Measurements from ENCODE around the gene PROZ.

Gene PROZ

DNA sequence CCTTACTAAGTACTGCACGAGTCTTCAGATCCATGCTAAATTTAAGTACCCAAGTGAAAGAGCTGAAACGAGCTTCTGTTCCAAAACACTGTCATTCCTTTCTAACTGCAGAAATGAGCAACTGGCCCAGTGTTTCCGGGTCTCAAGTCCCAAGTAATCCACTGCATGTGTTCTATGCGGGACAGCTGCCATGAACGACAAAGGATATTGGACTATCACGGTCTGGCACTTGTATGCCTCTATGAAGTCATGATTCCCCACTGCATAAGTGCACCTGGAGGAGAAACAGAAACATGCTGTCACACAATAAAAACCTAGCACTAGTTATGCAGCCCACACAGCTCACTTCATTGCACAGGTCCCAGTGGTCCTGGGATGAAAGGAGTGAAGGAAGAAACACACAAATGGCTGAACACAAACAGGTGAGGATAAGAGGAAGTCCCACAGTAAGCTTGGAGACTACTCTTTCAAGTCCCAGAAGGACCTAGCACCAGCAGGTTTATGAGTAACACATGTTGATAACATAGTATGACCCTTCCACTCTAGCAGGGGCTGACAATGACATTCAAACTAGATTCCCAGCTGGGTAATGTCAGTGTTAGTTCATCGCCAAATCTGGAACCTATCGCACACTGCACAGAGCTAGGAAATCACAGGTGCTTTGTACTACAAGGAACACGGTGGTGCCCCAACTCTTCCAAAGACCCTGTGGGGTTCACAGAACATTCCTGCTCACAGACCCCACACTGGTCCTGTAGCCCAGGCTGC lies 38.7 kb downstream of the PROZ start:
- TF ChIP-seq, protein P1, sequence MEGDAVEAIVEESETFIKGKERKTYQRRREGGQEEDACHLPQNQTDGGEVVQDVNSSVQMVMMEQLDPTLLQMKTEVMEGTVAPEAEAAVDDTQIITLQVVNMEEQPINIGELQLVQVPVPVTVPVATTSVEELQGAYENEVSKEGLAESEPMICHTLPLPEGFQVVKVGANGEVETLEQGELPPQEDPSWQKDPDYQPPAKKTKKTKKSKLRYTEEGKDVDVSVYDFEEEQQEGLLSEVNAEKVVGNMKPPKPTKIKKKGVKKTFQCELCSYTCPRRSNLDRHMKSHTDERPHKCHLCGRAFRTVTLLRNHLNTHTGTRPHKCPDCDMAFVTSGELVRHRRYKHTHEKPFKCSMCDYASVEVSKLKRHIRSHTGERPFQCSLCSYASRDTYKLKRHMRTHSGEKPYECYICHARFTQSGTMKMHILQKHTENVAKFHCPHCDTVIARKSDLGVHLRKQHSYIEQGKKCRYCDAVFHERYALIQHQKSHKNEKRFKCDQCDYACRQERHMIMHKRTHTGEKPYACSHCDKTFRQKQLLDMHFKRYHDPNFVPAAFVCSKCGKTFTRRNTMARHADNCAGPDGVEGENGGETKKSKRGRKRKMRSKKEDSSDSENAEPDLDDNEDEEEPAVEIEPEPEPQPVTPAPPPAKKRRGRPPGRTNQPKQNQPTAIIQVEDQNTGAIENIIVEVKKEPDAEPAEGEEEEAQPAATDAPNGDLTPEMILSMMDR (IDR thresholded peaks at IDR 0.05; ENCODE audit: extremely low read depth, missing control alignments): no peak
- DNase-seq (ENCODE audit: low spot score): no peak

DNA sequence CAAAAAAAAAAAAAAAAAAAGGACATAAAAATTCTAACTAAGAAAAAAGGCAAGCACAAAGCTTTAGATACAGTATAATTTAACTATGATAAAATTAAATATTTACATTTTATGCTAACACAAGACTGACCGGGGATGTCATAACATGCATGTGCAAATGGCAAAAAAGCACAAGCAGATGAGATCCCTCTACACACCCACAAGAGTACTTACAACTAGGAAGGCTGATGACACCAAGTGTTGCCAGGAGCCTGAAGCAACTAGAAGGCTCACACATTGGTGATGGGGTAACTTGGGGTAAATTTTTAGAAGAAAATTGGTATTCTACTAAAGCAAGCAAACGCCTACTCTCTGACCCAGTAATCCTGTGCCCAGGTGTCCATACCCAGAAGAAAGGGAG lies 43.4 kb downstream of the PROZ start:
- DNase-seq (ENCODE audit: low spot score): no peak
- TF ChIP-seq, protein P1 (IDR thresholded peaks at IDR 0.05; ENCODE audit: extremely low read depth, missing control alignments): no peak

DNA sequence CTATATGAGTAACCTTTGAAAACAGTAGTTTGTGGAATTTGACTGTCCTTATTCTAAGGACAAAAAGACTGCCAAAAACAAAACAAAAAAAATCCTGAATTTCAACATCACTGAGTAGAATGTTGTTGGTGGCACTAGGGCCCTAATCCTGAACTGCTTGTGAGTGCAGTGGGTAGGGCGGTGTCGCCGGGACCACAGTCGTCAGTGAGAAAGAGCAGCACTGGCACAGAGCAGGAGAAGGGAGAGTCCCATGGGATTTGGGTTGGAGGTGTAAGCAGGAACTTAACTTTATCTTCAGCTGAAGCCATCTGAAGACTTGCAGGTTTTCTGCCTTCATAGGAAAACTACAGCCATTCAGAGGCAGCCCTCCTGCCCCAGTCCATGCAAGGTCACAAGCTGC lies 44.5 kb downstream of the PROZ start:
- DNase-seq (ENCODE audit: low spot score): no peak
- TF ChIP-seq, protein P1 (IDR thresholded peaks at IDR 0.05; ENCODE audit: extremely low read depth, missing control alignments): no peak

DNA sequence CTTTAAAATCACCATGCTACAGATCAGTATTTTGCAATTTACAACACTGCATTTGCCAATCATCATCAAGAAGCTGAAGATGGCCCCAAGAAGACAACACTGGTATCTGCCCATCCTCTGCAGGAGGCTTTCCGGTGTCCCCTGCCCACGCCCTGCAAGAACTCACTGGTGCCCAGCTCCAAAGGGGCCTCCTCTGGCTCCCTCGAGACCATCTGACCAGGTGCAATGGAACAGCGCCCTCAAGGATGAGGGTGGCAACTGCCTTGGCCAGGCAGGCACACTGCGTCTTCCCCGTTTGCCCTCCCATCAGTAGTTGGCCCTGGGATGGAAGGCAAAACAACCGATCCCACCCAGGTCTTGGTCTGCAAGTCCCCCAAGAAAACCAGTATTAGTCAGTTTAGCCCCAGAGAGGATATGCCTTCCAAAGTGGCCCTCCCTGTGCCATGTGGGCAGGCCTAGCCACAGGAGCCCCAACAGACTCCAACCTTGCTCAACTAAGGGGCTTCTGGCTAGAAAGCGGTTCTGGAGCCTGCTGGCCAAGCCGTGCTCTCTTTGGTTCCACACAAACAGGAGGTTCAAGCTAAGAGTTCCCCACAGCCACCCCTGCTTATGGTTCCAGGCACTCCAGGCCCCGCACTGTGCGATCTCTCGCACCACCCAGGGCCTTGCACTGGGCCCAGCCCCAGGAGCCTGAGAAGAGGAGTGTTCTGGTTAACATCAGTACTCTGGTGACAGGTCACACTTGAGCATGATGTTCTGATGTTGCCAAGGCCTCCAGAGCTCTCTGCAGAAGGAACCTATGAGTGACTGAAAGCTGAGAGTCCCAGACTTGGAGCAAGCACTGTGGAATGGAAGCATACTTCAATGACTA lies 45.3 kb downstream of the PROZ start:
- DNase-seq (ENCODE audit: low spot score): no peak
- TF ChIP-seq, protein P1 (IDR thresholded peaks at IDR 0.05; ENCODE audit: extremely low read depth, missing control alignments): no peak

DNA sequence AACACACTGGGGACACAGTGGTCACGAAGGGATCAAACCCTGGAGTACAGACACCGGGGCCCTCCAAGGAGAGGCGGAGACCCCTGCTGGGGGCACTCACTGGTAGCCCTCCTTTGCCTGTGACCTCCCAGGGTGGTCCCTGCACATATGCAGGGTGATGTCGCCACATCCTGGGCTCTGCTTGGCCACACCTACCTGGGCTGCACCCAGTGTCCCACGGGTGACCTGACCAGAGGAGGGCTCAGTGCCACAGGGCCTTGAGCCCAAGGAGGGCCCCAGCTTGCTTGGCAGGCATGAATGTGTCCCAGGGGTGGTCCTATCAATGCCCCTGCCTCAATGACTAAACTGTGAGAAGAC lies 45.9 kb downstream of the PROZ start:
- TF ChIP-seq, protein P1 (IDR thresholded peaks at IDR 0.05; ENCODE audit: extremely low read depth, missing control alignments): no peak
- no peak for DNase-seq (ENCODE audit: low spot score)

DNA sequence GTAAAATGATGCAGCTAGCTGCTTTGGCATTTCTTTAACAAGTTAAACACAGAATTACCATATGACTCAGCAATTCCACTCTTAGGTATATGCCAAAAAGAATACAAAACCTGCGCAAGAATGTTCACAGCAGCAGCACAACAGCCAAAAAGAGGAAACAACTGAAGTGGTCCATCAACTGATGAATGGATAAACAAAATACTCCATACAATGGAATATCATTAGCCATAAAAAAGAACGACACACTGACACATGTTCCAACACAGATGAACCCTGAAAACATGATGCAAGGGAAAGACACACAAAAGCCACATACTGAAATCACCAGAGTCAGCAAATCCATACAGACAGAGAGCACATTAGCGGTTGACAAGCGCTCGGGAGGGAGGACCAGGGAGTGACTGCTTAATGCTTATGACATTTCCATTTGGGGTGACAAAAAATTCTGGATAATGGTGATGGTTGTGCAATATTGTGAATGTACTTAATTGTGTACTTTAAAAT lies 47.0 kb downstream of the PROZ start:
- TF ChIP-seq, protein P1 (IDR thresholded peaks at IDR 0.05; ENCODE audit: extremely low read depth, missing control alignments): no peak
- no peak for DNase-seq (ENCODE audit: low spot score)

DNA sequence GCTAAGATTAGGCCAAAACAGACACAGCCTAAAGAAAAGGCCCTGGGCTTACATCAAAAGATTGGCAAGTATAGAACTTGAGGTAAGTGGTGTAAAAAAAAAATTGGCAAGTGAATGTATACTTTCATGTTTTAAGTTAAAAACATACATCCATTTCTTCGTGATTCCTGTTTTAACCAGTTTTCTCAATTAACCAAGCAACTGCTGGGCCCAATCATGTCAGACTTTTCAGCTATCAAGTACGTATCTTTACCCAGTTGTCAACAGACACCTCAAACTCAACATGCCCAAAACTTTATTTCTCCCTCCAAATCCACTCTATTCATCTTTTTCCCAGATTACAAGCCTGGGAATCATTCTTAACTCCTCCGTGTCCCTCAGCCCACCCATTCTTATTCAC lies 49.0 kb downstream of the PROZ start:
- DNase-seq (ENCODE audit: low spot score): no peak
- TF ChIP-seq, protein P1 (IDR thresholded peaks at IDR 0.05; ENCODE audit: extremely low read depth, missing control alignments): no peak
